Hepatocyte (in vitro differentiated cells): ENCODE results near the gene C16orf82. TPM values are rescaled to one million over a fixed set of nuclear protein-coding genes. Genes with fewer than 3 reads are reported as not detected.

Experiments
- DNase-seq: peaks from one replicate; pipeline ENCODE4 v3.0.0-alpha.2; 2016; ENCODE audit warnings: low spot score
- H2AFZ ChIP-seq: fragments of 200-600 bp; sonication (generic); 2 replicates; pipeline ENCODE4 v1.6.0; 2016; ENCODE audit warnings: antibody characterized with exemption, mild to moderate bottlenecking
- H3K27ac ChIP-seq: fragments of 200-600 bp; sonication (generic); 2 replicates; pipeline ENCODE4 v1.5.1; 2016; ENCODE audit warnings: mild to moderate bottlenecking
- H3K27me3 ChIP-seq: fragments of 200-600 bp; sonication (generic); 2 replicates; pipeline ENCODE4 v1.6.1; 2016
- H3K36me3 ChIP-seq: fragments of 200-600 bp; sonication (generic); replicated peaks from 2 replicates; pipeline ENCODE4 v1.5.1; 2016; ENCODE audit warnings: low read depth; ENCODE audit not compliant: insufficient read depth
- H3K4me1 ChIP-seq: fragments of 200-600 bp; sonication (generic); 2 replicates; pipeline ENCODE4 v1.5.1; 2016; ENCODE audit warnings: mild to moderate bottlenecking, moderate library complexity; ENCODE audit not compliant: insufficient read depth
- H3K4me2 ChIP-seq: fragments of 200-600 bp; sonication (generic); 2 replicates; pipeline ENCODE4 v1.6.0; 2016
- H3K4me3 ChIP-seq: fragments of 200-600 bp; sonication (generic); 2 replicates; pipeline ENCODE4 v1.5.1; 2016; ENCODE audit warnings: mild to moderate bottlenecking
- H3K79me2 ChIP-seq: fragments of 200-600 bp; sonication (generic); 2 replicates; pipeline ENCODE4 v1.6.0; 2017; ENCODE audit warnings: mild to moderate bottlenecking
- H3K9me2 ChIP-seq: fragments of 200-600 bp; sonication (generic); replicated peaks from 2 replicates; pipeline ENCODE4 v1.6.0; 2017; ENCODE audit warnings: mild to moderate bottlenecking; ENCODE audit not compliant: insufficient read depth
- H3K9me3 ChIP-seq: fragments of 200-600 bp; sonication (generic); 2 replicates; pipeline ENCODE4 v1.5.1; 2016; ENCODE audit warnings: low read depth, mild to moderate bottlenecking
- H4K20me1 ChIP-seq: fragments of 200-600 bp; sonication (generic); 2 replicates; pipeline ENCODE4 v1.6.0; 2016; ENCODE audit warnings: mild to moderate bottlenecking; ENCODE audit not compliant: insufficient read depth, poor library complexity, severe bottlenecking
- CTCF ChIP-seq: fragments of 200-600 bp; sonication (generic); IDR thresholded peaks from 2 replicates; pipeline ENCODE4 v1.5.1; 2016; ENCODE audit warnings: antibody characterized with exemption, mild to moderate bottlenecking; ENCODE audit not compliant: poor library complexity
- EZH2 ChIP-seq: fragments of 200-600 bp; sonication (generic); IDR thresholded peaks from 2 replicates; pipeline ENCODE4 v1.6.1; 2016; ENCODE audit warnings: antibody characterized with exemption, mild to moderate bottlenecking, borderline replicate concordance
- EZH2phosphoT487 ChIP-seq: fragments of 200-600 bp; sonication (generic); IDR thresholded peaks from one replicate; pipeline ENCODE4 v1.6.1; 2018; ENCODE audit warnings: antibody characterized with exemption, mild to moderate bottlenecking, low read depth, moderate library complexity; ENCODE audit not compliant: unreplicated experiment, severe bottlenecking
- WGBS: methylation state at CpG from one replicate; pipeline ENCODE4 v1.1.6; 2016; ENCODE audit warnings: low lambda C conversion rate; ENCODE audit errors: missing lambda C conversion rate; 5-methylcytosine and 5-hydroxymethylcytosine counted together
- polyA plus RNA-seq: library from polyadenylated mRNA; unstranded; fragments of >200 nt; fragmentation: Nextera tagmentation; extraction: Ambion mirVana; gene quantifications from 2 replicates; pipeline ENCODE4 v1.2.1, GENCODE V29; 2016
- total RNA-seq: library from RNA; depleted of rRNA; stranded (reverse); fragments of >200 nt; gene quantifications from 2 replicates; pipeline ENCODE4 v1.2.3, GENCODE V29; 2014

The C16orf82 gene
- total and polyA plus RNA-seq, 2 experiments from 2014 or later = not detected

GRCh38 chr16:27025581-27025980 lies 41.1 kb upstream of the C16orf82 start:
- H3K9me3 ChIP-seq = no peaks in the 10 kb centered on the region
- H3K9me2 ChIP-seq = no peaks in the 10 kb centered on the region
- 85% methylated on average over 6 of the region's 6 CpGs for WGBS
- no peaks in the 10 kb centered on the region for H3K4me1 ChIP-seq
- no peak overlapping the region for H3K4me2 ChIP-seq
- no peak overlapping the region for H3K4me3 ChIP-seq
- no peaks in the 10 kb centered on the region for H4K20me1 ChIP-seq
- H3K27me3 ChIP-seq = no peaks in the 10 kb centered on the region
- H3K27ac ChIP-seq = no peak overlapping the region
- TF ChIP-seq CTCF (no peak), EZH2 (no peak), EZH2phosphoT487 (no peak)
- H3K79me2 ChIP-seq = no peaks in the 10 kb centered on the region
- H2AFZ ChIP-seq = no peak overlapping the region
- no peak for DNase-seq
- no peaks in the 10 kb centered on the region for H3K36me3 ChIP-seq

GRCh38 chr16:27027971-27028370 lies 38.8 kb upstream of the C16orf82 start:
- Histone ChIP-seq H4K20me1 (no peaks in the 10 kb centered on the region), H3K27me3 (no peaks in the 10 kb centered on the region), H3K4me2 (no peak overlapping the region), H3K27ac (no peak overlapping the region), H3K4me3 (no peak overlapping the region), H3K9me2 (no peaks in the 10 kb centered on the region), H3K79me2 (no peaks in the 10 kb centered on the region), H3K36me3 (no peaks in the 10 kb centered on the region), H2AFZ (no peak overlapping the region), H3K9me3 (no peaks in the 10 kb centered on the region), H3K4me1 (no peaks in the 10 kb centered on the region)
- no peak for DNase-seq
- WGBS = 76% methylated on average over 7 of the region's 7 CpGs
- TF ChIP-seq CTCF (no peak), EZH2phosphoT487 (no peak), EZH2 (no peak)

GRCh38 chr16:27028591-27029110 lies 38.1 kb upstream of the C16orf82 start:
- Histone ChIP-seq H3K4me2 (no peak overlapping the region), H4K20me1 (no peaks in the 10 kb centered on the region), H3K4me3 (no peak overlapping the region), H3K27me3 (no peaks in the 10 kb centered on the region), H3K79me2 (no peaks in the 10 kb centered on the region), H3K9me3 (no peaks in the 10 kb centered on the region), H2AFZ (no peak overlapping the region), H3K9me2 (no peaks in the 10 kb centered on the region), H3K27ac (no peak overlapping the region), H3K36me3 (no peaks in the 10 kb centered on the region), H3K4me1 (no peaks in the 10 kb centered on the region)
- 79% methylated on average over 7 of the region's 7 CpGs for WGBS
- TF ChIP-seq EZH2 (no peak), CTCF (no peak), EZH2phosphoT487 (no peak)
- DNase-seq = no peak

GRCh38 chr16:27029525-27029924 lies 37.2 kb upstream of the C16orf82 start:
- Histone ChIP-seq H3K9me2 (no peaks in the 10 kb centered on the region), H3K79me2 (no peaks in the 10 kb centered on the region), H2AFZ (no peak overlapping the region), H3K27me3 (no peaks in the 10 kb centered on the region), H3K9me3 (no peaks in the 10 kb centered on the region), H3K4me3 (no peak overlapping the region), H3K36me3 (no peaks in the 10 kb centered on the region), H3K27ac (no peak overlapping the region), H4K20me1 (no peaks in the 10 kb centered on the region), H3K4me2 (no peak overlapping the region), H3K4me1 (no peaks in the 10 kb centered on the region)
- DNase-seq = no peak
- TF ChIP-seq EZH2 = no peak
- WGBS = 87% methylated on average over 6 of the region's 6 CpGs
